B cell (primary cell): ENCODE results near the gene ANKFN1. TPM values are rescaled to one million over a fixed set of nuclear protein-coding genes. Genes with fewer than 3 reads are reported as not detected.

ENCODE experiments used
- ATAC-seq: fragments of 200-7000 bp; cut with Tn5 transposase; one replicate; pipeline ENCODE4 v1.10.0; 2021; ENCODE audit warnings: low read depth, mild to moderate bottlenecking, moderate number of reproducible peaks, moderate library complexity
- CTCF ChIA-PET: fragments of 350-600 bp; sonication (Branson Sonifier 250); formaldehyde crosslinking; loops from one replicate; lab custom pipeline; 2021; ENCODE audit warnings: antibody characterized with exemption, inconsistent platforms; lab: Charles Lee
- POLR2A ChIA-PET: fragments of 350-600 bp; sonication (Branson Sonifier 250); formaldehyde crosslinking; loops from one replicate; lab custom pipeline; 2021; ENCODE audit warnings: antibody characterized with exemption; lab: Charles Lee
- DNase-seq: peaks from one replicate; pipeline ENCODE4 v3.0.0; 2013
- H2AFZ ChIP-seq: 2 replicates; pipeline ENCODE4 v1.6.1; 2012; ENCODE audit warnings: mild to moderate bottlenecking, low read depth, low read length; ENCODE audit not compliant: insufficient read depth, poor library complexity, severe bottlenecking
- H3K27ac ChIP-seq, 2 donors: 1 replicate in 1 of 2; 2 replicates in 1 of 2; pipeline ENCODE4 v1.5.1; 2012 to 2013; ENCODE audit warnings: low read length in 2 of 2, mild to moderate bottlenecking in 2 of 2, moderate library complexity in 1 of 2
- H3K27me3 ChIP-seq, 4 experiments: fragments of 200-600 bp in 1 of 4; sonication (generic) in 1 of 4; replicated peaks in 1 of 4; 1 replicate in 2 of 4; 2 replicates in 2 of 4; pipeline versions ENCODE4 v1.6.1 to v1.7.0; 2013 to 2016; ENCODE audit warnings: low read length in 3 of 4, mild to moderate bottlenecking in 2 of 4, mixed read lengths in 1 of 4, moderate library complexity in 1 of 4; ENCODE audit not compliant: insufficient read depth in 4 of 4, control insufficient read depth in 3 of 4; ENCODE audit errors: control extremely low read depth in 1 of 4
- H3K36me3 ChIP-seq, 2 experiments: replicated peaks in 1 of 2; 1 replicate in 1 of 2; 2 replicates in 1 of 2; pipeline versions ENCODE4 v1.6.1 to v1.7.1; 2013; ENCODE audit warnings: low read length in 1 of 2; ENCODE audit not compliant: insufficient read depth in 2 of 2, control insufficient read depth in 1 of 2; ENCODE audit errors: control extremely low read depth in 1 of 2, extremely low read depth in 1 of 2
- H3K4me1 ChIP-seq, 2 donors: fragments of 200-600 bp in 1 of 2; sonication (generic) in 1 of 2; 1 replicate in 1 of 2; 2 replicates in 1 of 2; pipeline versions ENCODE4 v1.5.1 to v1.6.1; 2013 to 2017; ENCODE audit warnings: low read length in 2 of 2; ENCODE audit not compliant: control insufficient read depth in 2 of 2, insufficient read depth in 2 of 2
- H3K4me2 ChIP-seq: replicated peaks from 2 replicates; pipeline ENCODE3; 2012; ENCODE audit warnings: mild to moderate bottlenecking, low read depth, low read length; ENCODE audit not compliant: poor library complexity, severe bottlenecking
- H3K4me3 ChIP-seq, 5 experiments: fragments of 200-600 bp in 1 of 5; sonication (generic) in 1 of 5; 1 replicate in 3 of 5; 2 replicates in 2 of 5; pipeline versions ENCODE4 v1.5.1 to v1.7.0; 2011 to 2016; ENCODE audit warnings: low read length in 4 of 5, mild to moderate bottlenecking in 4 of 5, low read depth in 2 of 5, control low read depth in 1 of 5, moderate library complexity in 1 of 5; ENCODE audit not compliant: insufficient read depth in 1 of 5; ENCODE audit errors: control extremely low read depth in 1 of 5, extremely low read depth in 1 of 5
- H3K79me2 ChIP-seq: fragments of 200-600 bp; sonication (generic); one replicate; pipeline ENCODE4 v1.6.0; 2016; ENCODE audit warnings: low read length; ENCODE audit not compliant: control insufficient read depth, insufficient read depth
- H3K9ac ChIP-seq: fragments of 200-600 bp; sonication (generic); 2 replicates; pipeline ENCODE4 v1.6.1; 2017; ENCODE audit warnings: mild to moderate bottlenecking, low read length, moderate library complexity
- H3K9me3 ChIP-seq, 3 donors: one replicate each; pipeline versions ENCODE4 v1.6.1 to v1.7.1; 2013; ENCODE audit warnings: low read length in 2 of 3; ENCODE audit not compliant: control insufficient read depth in 2 of 3, insufficient read depth in 1 of 3; ENCODE audit errors: control extremely low read depth in 1 of 3
- H4K20me1 ChIP-seq: 2 replicates; pipeline ENCODE4 v1.6.0; 2012; ENCODE audit warnings: mild to moderate bottlenecking, low read length; ENCODE audit not compliant: insufficient read depth, control insufficient read depth, poor library complexity, severe bottlenecking
- H3K27ac Mint-ChIP-seq: one replicate; pipeline ENCODE4 v1.8.0; 2021; ENCODE audit warnings: mixed read lengths
- H3K27me3 Mint-ChIP-seq: one replicate; pipeline ENCODE4 v1.8.0; 2021; ENCODE audit warnings: mixed read lengths
- H3K4me1 Mint-ChIP-seq: one replicate; pipeline ENCODE4 v1.8.0; 2021; ENCODE audit warnings: mixed read lengths
- H3K4me3 Mint-ChIP-seq: one replicate; pipeline ENCODE4 v1.8.0; 2021; ENCODE audit warnings: mixed read lengths
- H3K9me3 Mint-ChIP-seq: one replicate; pipeline ENCODE4 v1.8.0; 2022; ENCODE audit warnings: mixed read lengths; ENCODE audit not compliant: insufficient read depth
- CTCF ChIP-seq: fragments of 200-600 bp; IDR thresholded peaks from one replicate; pipeline ENCODE4 v1.8.0; 2022; ENCODE audit warnings: antibody characterized with exemption, mild to moderate bottlenecking
- EZH2 ChIP-seq: IDR thresholded peaks from 2 replicates; pipeline ENCODE4 v1.6.1; 2012; ENCODE audit warnings: borderline replicate concordance, low read depth, mild to moderate bottlenecking, moderate library complexity, low read length; ENCODE audit not compliant: insufficient read depth, poor library complexity, severe bottlenecking
- WGBS: methylation state at CpG from one replicate; pipeline ENCODE4 v1.1.5; 2013; ENCODE audit warnings: missing lambda C conversion rate; ENCODE audit not compliant: insufficient coverage; 5-methylcytosine and 5-hydroxymethylcytosine counted together
- intact Hi-C: fragments of 100-400 bp; cut with micrococcal nuclease; formaldehyde crosslinking; loops from one replicate; pipeline ENCODE4 v1.10.0; 2022
- polyA plus RNA-seq: library from polyadenylated mRNA; depleted of rRNA; stranded (reverse); fragments of >200 nt; gene quantifications from 2 replicates; pipeline ENCODE4 v1.2.3, GENCODE V29; 2012
- total RNA-seq, 2 donors: library from RNA; stranded (reverse); fragments of 120-200 nt in 1 of 2; gene quantifications; 1 replicate in 1 of 2; 2 replicates in 1 of 2; pipeline versions ENCODE4 v1.2.3 to v1.2.4, GENCODE V29; 2013 to 2022

The ANKFN1 gene
- total and polyA plus RNA-seq, 2 donors (not counting 1 experiment from before 2014, with no cell fraction given), result not detected

- Histone ChIP-seq H3K4me1 (no peaks in the 10 kb centered on the region), H2AFZ (no peak overlapping the region), H3K27me3 (no peaks in the 10 kb centered on the region), H3K4me3 (no peak overlapping the region), H4K20me1 (no peaks in the 10 kb centered on the region), H3K4me2 (no peak overlapping the region), H3K79me2 (no peaks in the 10 kb centered on the region), H3K27ac (no peak overlapping the region), H3K9ac (no peak overlapping the region), H3K9me3 (no peaks in the 10 kb centered on the region), H3K36me3 (no peaks in the 10 kb centered on the region)
- TF ChIP-seq CTCF (no peak), EZH2 (no peak)
- Mint-ChIP-seq H3K27ac (no peak overlapping the region), H3K27me3 (no peaks in the 10 kb centered on the region), H3K9me3 (no peaks in the 10 kb centered on the region), H3K4me1 (no peaks in the 10 kb centered on the region), H3K4me3 (no peak overlapping the region)
- intact Hi-C loops, result no loop called here
- WGBS, result 89% methylated on average over 4 of the region's 4 CpGs
- ATAC-seq, result no peak
- POLR2A ChIA-PET, result no interaction called here
- no peak for DNase-seq
- CTCF ChIA-PET, result no interaction called here
Observed at GRCh38 chr17:56176091-56176490, 22.8 kb downstream of the ANKFN1 start.

- no peak overlapping the region for H3K4me3 ChIP-seq
- no peak overlapping the region for H3K4me2 ChIP-seq
- no peaks in the 10 kb centered on the region for H3K36me3 ChIP-seq
- no peak overlapping the region for H3K27ac Mint-ChIP-seq
- H4K20me1 ChIP-seq, result no peaks in the 10 kb centered on the region
- DNase-seq, result no peak
- no peak overlapping the region for H3K4me3 Mint-ChIP-seq
- no peaks in the 10 kb centered on the region for H3K9me3 Mint-ChIP-seq
- intact Hi-C loops, result no loop called here
- no peak overlapping the region for H3K9ac ChIP-seq
- H3K79me2 ChIP-seq, result no peaks in the 10 kb centered on the region
- no CpG with 5 or more reads among the region's 2 CpGs for WGBS
- no peak for TF ChIP-seq CTCF
- TF ChIP-seq EZH2, result no peak
- ATAC-seq, result no peak
- POLR2A ChIA-PET, result no interaction called here
- no peaks in the 10 kb centered on the region for H3K27me3 ChIP-seq
- no peak overlapping the region for H2AFZ ChIP-seq
- H3K27ac ChIP-seq, result no peak overlapping the region
- CTCF ChIA-PET, result no interaction called here
- no peaks in the 10 kb centered on the region for H3K27me3 Mint-ChIP-seq
- H3K4me1 Mint-ChIP-seq, result no peaks in the 10 kb centered on the region
- H3K4me1 ChIP-seq, result no peaks in the 10 kb centered on the region
- no peaks in the 10 kb centered on the region for H3K9me3 ChIP-seq
Observed at GRCh38 chr17:56177361-56177760, 24.1 kb downstream of the ANKFN1 start.
